ENCODE results near the gene PDX1. TPM values are rescaled to one million over a fixed set of nuclear protein-coding genes. Genes with fewer than 3 reads are reported as not detected.
A peak's percentile ranks its signal among the peaks of the same experiment; 100 is the strongest.

PDX1 gene
- total RNA-seq, 3 donors from 2014 or later: not detected

GRCh38 chr13:27968316-27969081 lies 48.7 kb downstream of the PDX1 start:
- no peak for ATAC-seq
- Mint-ChIP-seq H3K27me3 (ENCODE audit: low read depth) (peaks cover 82% of the 10 kb centered on the region), H3K4me3 (no peak overlapping the region), H3K9me3 (no peaks in the 10 kb centered on the region), H3K4me1 (ENCODE audit: low read depth) (peaks cover 25% of the 10 kb centered on the region), H3K36me3 (ENCODE audit: insufficient read depth) (no peaks in the 10 kb centered on the region)
- no peak for DNase-seq

GRCh38 chr13:27969082-27969865 lies 49.5 kb downstream of the PDX1 start, which contains the start of gene CDX2:
Gene CDX2, minus strand, starts transcription at chr13:27969315. Its CDS starts 309 bp downstream, at chr13:27969006.
- peak within 1 kb of the TSS; percentile 39 for H3K4me3 Mint-ChIP-seq

GRCh38 chr13:27969866-27970229 lies 50.0 kb downstream of the PDX1 start:
- peaks cover 84% of the 10 kb centered on the region for H3K27me3 Mint-ChIP-seq (ENCODE audit: low read depth)
- no peaks in the 10 kb centered on the region for H3K9me3 Mint-ChIP-seq
- no peak overlapping the region for H3K4me3 Mint-ChIP-seq
- peaks cover 25% of the 10 kb centered on the region for H3K4me1 Mint-ChIP-seq (ENCODE audit: low read depth)
- ATAC-seq (no peak), DNase-seq (no peak)
- no peaks in the 10 kb centered on the region for H3K36me3 Mint-ChIP-seq (ENCODE audit: insufficient read depth)

More at GRCh38 chr13:27969082-27969865, 49.5 kb downstream of the PDX1 start, which contains the start of gene CDX2:
- H3K4me1 Mint-ChIP-seq (ENCODE audit: low read depth): peaks cover 25% of the 10 kb centered on the region
- peaks cover 84% of the 10 kb centered on the region for H3K27me3 Mint-ChIP-seq (ENCODE audit: low read depth)
- H3K9me3 Mint-ChIP-seq: no peaks in the 10 kb centered on the region
- H3K36me3 Mint-ChIP-seq (ENCODE audit: insufficient read depth): no peaks in the 10 kb centered on the region
- ATAC-seq (no peak), DNase-seq (no peak)

GRCh38 chr13:27970382-27971235 lies 50.8 kb downstream of the PDX1 start:
- DNase-seq (no peak), ATAC-seq (no peak)
- no peak overlapping the region for H3K4me3 Mint-ChIP-seq
- H3K27me3 Mint-ChIP-seq (ENCODE audit: low read depth): peaks cover 84% of the 10 kb centered on the region
- H3K4me1 Mint-ChIP-seq (ENCODE audit: low read depth): peaks cover 27% of the 10 kb centered on the region
- H3K9me3 Mint-ChIP-seq: no peaks in the 10 kb centered on the region
- H3K36me3 Mint-ChIP-seq (ENCODE audit: insufficient read depth): no peaks in the 10 kb centered on the region

- ATAC-seq (no peak), DNase-seq (no peak)
- Mint-ChIP-seq H3K9me3 (no peaks in the 10 kb centered on the region), H3K27me3 (ENCODE audit: low read depth) (peaks cover 84% of the 10 kb centered on the region), H3K4me3 (no peak overlapping the region), H3K36me3 (ENCODE audit: insufficient read depth) (no peaks in the 10 kb centered on the region), H3K4me1 (ENCODE audit: low read depth) (peaks cover 26% of the 10 kb centered on the region)
These were observed 51.4 kb downstream of the PDX1 start for GRCh38 chr13:27971236-27971645.

- Mint-ChIP-seq H3K9me3 (no peaks in the 10 kb centered on the region), H3K27me3 (ENCODE audit: low read depth) (peaks cover 85% of the 10 kb centered on the region), H3K4me3 (no peak overlapping the region), H3K4me1 (ENCODE audit: low read depth) (peaks cover 23% of the 10 kb centered on the region), H3K36me3 (ENCODE audit: insufficient read depth) (no peaks in the 10 kb centered on the region)
- DNase-seq: no peak
- ATAC-seq: no peak
These were observed 52.1 kb downstream of the PDX1 start for GRCh38 chr13:27971776-27972477.

GRCh38 chr13:27972478-27972820 lies 52.6 kb downstream of the PDX1 start:
- Mint-ChIP-seq H3K4me3 (no peak overlapping the region), H3K27me3 (ENCODE audit: low read depth) (peaks cover 85% of the 10 kb centered on the region), H3K36me3 (ENCODE audit: insufficient read depth) (no peaks in the 10 kb centered on the region), H3K9me3 (no peaks in the 10 kb centered on the region), H3K4me1 (ENCODE audit: low read depth) (peaks cover 19% of the 10 kb centered on the region)
- ATAC-seq: no peak
- no peak for DNase-seq

GRCh38 chr13:27973291-27973690 lies 53.5 kb downstream of the PDX1 start:
- Mint-ChIP-seq H3K4me1 (ENCODE audit: low read depth) (peaks cover 15% of the 10 kb centered on the region), H3K9me3 (no peaks in the 10 kb centered on the region), H3K27me3 (ENCODE audit: low read depth) (peaks cover 82% of the 10 kb centered on the region), H3K36me3 (ENCODE audit: insufficient read depth) (no peaks in the 10 kb centered on the region), H3K4me3 (no peak overlapping the region)
- DNase-seq: no peak
- no peak for ATAC-seq

GRCh38 chr13:27973961-27974662 lies 54.3 kb downstream of the PDX1 start:
- ATAC-seq: no peak
- peaks cover 20% of the 10 kb centered on the region for H3K4me1 Mint-ChIP-seq (ENCODE audit: low read depth)
- H3K27me3 Mint-ChIP-seq (ENCODE audit: low read depth): peaks cover 84% of the 10 kb centered on the region
- no peaks in the 10 kb centered on the region for H3K36me3 Mint-ChIP-seq (ENCODE audit: insufficient read depth)
- no peak overlapping the region for H3K4me3 Mint-ChIP-seq
- no peaks in the 10 kb centered on the region for H3K9me3 Mint-ChIP-seq
- DNase-seq: no peak

Other genes with a start within 250 kb of the PDX1 start
- not detected for gene GSX1, start 127.5 kb upstream of the PDX1 start, total RNA-seq
- gene CDX2, start 49.3 kb downstream of the PDX1 start, total RNA-seq: under 1 TPM in 2 of 3 donors, not detected in 1; 0.11 to 0.43 TPM
- not detected for gene URAD, start 68.7 kb downstream of the PDX1 start, total RNA-seq
- gene FLT3, start 180.6 kb downstream of the PDX1 start, total RNA-seq: under 1 TPM in 2 of 3 donors, not detected in 1; 0.08 to 0.11 TPM
- gene PAN3, start 218.5 kb downstream of the PDX1 start, total RNA-seq: 10 to 100 TPM; 23.0 to 26.2 (median 26.1) TPM